ENCODE measurements around the gene ZNF423.

ZNF423 gene

GRCh38 chr16:49852279-49852678 is 3.6 kb downstream of the ZNF423 start:
- DNase-seq (ENCODE audit: low read depth, low spot score) = no peak
- TF ChIP-seq YY1 (IDR thresholded peaks at IDR 0.05; ENCODE audit: insufficient read depth, insufficient read length) (no peak), ZNF274 (IDR thresholded peaks at IDR 0.05; ENCODE audit: low read depth, low read length) (no peak), SUZ12 (IDR thresholded peaks at IDR 0.05; ENCODE audit: extremely low read depth, insufficient read depth, insufficient read length) (no peak)
- Histone ChIP-seq H3K4me1 (ENCODE audit: insufficient read depth, insufficient read length) (peaks cover 5% of the 10 kb centered on the region), H3K9ac (ENCODE audit: insufficient read length, low read depth) (peak overlapping the region; percentile 37), H3K36me3 (ENCODE audit: insufficient read depth, insufficient read length, low read length) (peaks cover 51% of the 10 kb centered on the region), H3K27me3 (ENCODE audit: insufficient read depth, insufficient read length) (no peaks in the 10 kb centered on the region), H3K4me3 (ENCODE audit: insufficient read length, low read depth) (no peak overlapping the region), H3K9me3 (ENCODE audit: insufficient read depth, low read length) (no peaks in the 10 kb centered on the region)

GRCh38 chr16:49851468-49851787 is 4.5 kb downstream of the ZNF423 start:
- no peak overlapping the region for H3K4me3 ChIP-seq (ENCODE audit: insufficient read length, low read depth)
- no peaks in the 10 kb centered on the region for H3K9me3 ChIP-seq (ENCODE audit: insufficient read depth, low read length)
- DNase-seq (ENCODE audit: low read depth, low spot score) = no peak
- peaks cover 12% of the 10 kb centered on the region for H3K4me1 ChIP-seq (ENCODE audit: insufficient read depth, insufficient read length)
- H3K9ac ChIP-seq (ENCODE audit: insufficient read length, low read depth) = no peak overlapping the region
- no peak for TF ChIP-seq ZNF274 (IDR thresholded peaks at IDR 0.05; ENCODE audit: low read depth, low read length)
- no peak for TF ChIP-seq YY1 (IDR thresholded peaks at IDR 0.05; ENCODE audit: insufficient read depth, insufficient read length)
- no peak for TF ChIP-seq SUZ12 (IDR thresholded peaks at IDR 0.05; ENCODE audit: extremely low read depth, insufficient read depth, insufficient read length)
- no peaks in the 10 kb centered on the region for H3K27me3 ChIP-seq (ENCODE audit: insufficient read depth, insufficient read length)
- peaks cover 58% of the 10 kb centered on the region for H3K36me3 ChIP-seq (ENCODE audit: insufficient read depth, insufficient read length, low read length)

GRCh38 chr16:49850558-49851467 is 5.1 kb downstream of the ZNF423 start:
- no peak for DNase-seq (ENCODE audit: low read depth, low spot score)
- H3K4me1 ChIP-seq (ENCODE audit: insufficient read depth, insufficient read length) = peaks cover 12% of the 10 kb centered on the region
- H3K36me3 ChIP-seq (ENCODE audit: insufficient read depth, insufficient read length, low read length) = peaks cover 58% of the 10 kb centered on the region
- H3K9me3 ChIP-seq (ENCODE audit: insufficient read depth, low read length) = no peaks in the 10 kb centered on the region
- H3K4me3 ChIP-seq (ENCODE audit: insufficient read length, low read depth) = no peak overlapping the region
- no peak for TF ChIP-seq SUZ12 (IDR thresholded peaks at IDR 0.05; ENCODE audit: extremely low read depth, insufficient read depth, insufficient read length)
- no peak for TF ChIP-seq ZNF274 (IDR thresholded peaks at IDR 0.05; ENCODE audit: low read depth, low read length)
- TF ChIP-seq YY1 (IDR thresholded peaks at IDR 0.05; ENCODE audit: insufficient read depth, insufficient read length) = no peak
- H3K9ac ChIP-seq (ENCODE audit: insufficient read length, low read depth) = no peak overlapping the region
- no peaks in the 10 kb centered on the region for H3K27me3 ChIP-seq (ENCODE audit: insufficient read depth, insufficient read length)

GRCh38 chr16:49849754-49850108 is 6.2 kb downstream of the ZNF423 start:
- Histone ChIP-seq H3K9ac (ENCODE audit: insufficient read length, low read depth) (no peak overlapping the region), H3K4me3 (ENCODE audit: insufficient read length, low read depth) (no peak overlapping the region), H3K27me3 (ENCODE audit: insufficient read depth, insufficient read length) (no peaks in the 10 kb centered on the region), H3K9me3 (ENCODE audit: insufficient read depth, low read length) (no peaks in the 10 kb centered on the region), H3K36me3 (ENCODE audit: insufficient read depth, insufficient read length, low read length) (peaks cover 58% of the 10 kb centered on the region), H3K4me1 (ENCODE audit: insufficient read depth, insufficient read length) (peaks cover 14% of the 10 kb centered on the region)
- DNase-seq (ENCODE audit: low read depth, low spot score) = no peak
- TF ChIP-seq ZNF274 (IDR thresholded peaks at IDR 0.05; ENCODE audit: low read depth, low read length) (no peak), YY1 (IDR thresholded peaks at IDR 0.05; ENCODE audit: insufficient read depth, insufficient read length) (no peak), SUZ12 (IDR thresholded peaks at IDR 0.05; ENCODE audit: extremely low read depth, insufficient read depth, insufficient read length) (no peak)

- DNase-seq (ENCODE audit: low read depth, low spot score) = no peak
- TF ChIP-seq SUZ12 (IDR thresholded peaks at IDR 0.05; ENCODE audit: extremely low read depth, insufficient read depth, insufficient read length) = no peak
- TF ChIP-seq YY1 (IDR thresholded peaks at IDR 0.05; ENCODE audit: insufficient read depth, insufficient read length) = no peak
- TF ChIP-seq ZNF274 (IDR thresholded peaks at IDR 0.05; ENCODE audit: low read depth, low read length) = no peak
- peaks cover 57% of the 10 kb centered on the region for H3K36me3 ChIP-seq (ENCODE audit: insufficient read depth, insufficient read length, low read length)
- H3K9ac ChIP-seq (ENCODE audit: insufficient read length, low read depth) = no peak overlapping the region
- peaks cover 17% of the 10 kb centered on the region for H3K4me1 ChIP-seq (ENCODE audit: insufficient read depth, insufficient read length)
- H3K9me3 ChIP-seq (ENCODE audit: insufficient read depth, low read length) = no peaks in the 10 kb centered on the region
- H3K27me3 ChIP-seq (ENCODE audit: insufficient read depth, insufficient read length) = no peaks in the 10 kb centered on the region
- H3K4me3 ChIP-seq (ENCODE audit: insufficient read length, low read depth) = no peak overlapping the region
Observed at GRCh38 chr16:49849037-49849753, 6.7 kb downstream of the ZNF423 start.

GRCh38 chr16:49848530-49848929 is 7.4 kb downstream of the ZNF423 start:
- no peaks in the 10 kb centered on the region for H3K27me3 ChIP-seq (ENCODE audit: insufficient read depth, insufficient read length)
- no peak overlapping the region for H3K4me3 ChIP-seq (ENCODE audit: insufficient read length, low read depth)
- H3K36me3 ChIP-seq (ENCODE audit: insufficient read depth, insufficient read length, low read length) = peaks cover 50% of the 10 kb centered on the region
- DNase-seq (ENCODE audit: low read depth, low spot score) = no peak
- H3K4me1 ChIP-seq (ENCODE audit: insufficient read depth, insufficient read length) = peaks cover 17% of the 10 kb centered on the region
- TF ChIP-seq YY1 (IDR thresholded peaks at IDR 0.05; ENCODE audit: insufficient read depth, insufficient read length) = no peak
- no peak for TF ChIP-seq SUZ12 (IDR thresholded peaks at IDR 0.05; ENCODE audit: extremely low read depth, insufficient read depth, insufficient read length)
- no peak for TF ChIP-seq ZNF274 (IDR thresholded peaks at IDR 0.05; ENCODE audit: low read depth, low read length)
- no peaks in the 10 kb centered on the region for H3K9me3 ChIP-seq (ENCODE audit: insufficient read depth, low read length)
- no peak overlapping the region for H3K9ac ChIP-seq (ENCODE audit: insufficient read length, low read depth)

GRCh38 chr16:49846800-49847199 is 9.1 kb downstream of the ZNF423 start:
- no peaks in the 10 kb centered on the region for H3K27me3 ChIP-seq (ENCODE audit: insufficient read depth, insufficient read length)
- H3K9ac ChIP-seq (ENCODE audit: insufficient read length, low read depth) = no peak overlapping the region
- TF ChIP-seq ZNF274 (IDR thresholded peaks at IDR 0.05; ENCODE audit: low read depth, low read length) (no peak), YY1 (IDR thresholded peaks at IDR 0.05; ENCODE audit: insufficient read depth, insufficient read length) (no peak), SUZ12 (IDR thresholded peaks at IDR 0.05; ENCODE audit: extremely low read depth, insufficient read depth, insufficient read length) (no peak)

More at GRCh38 chr16:49846800-49847199, 9.1 kb downstream of the ZNF423 start:
- Histone ChIP-seq H3K4me3 (ENCODE audit: insufficient read length, low read depth) (no peak overlapping the region), H3K36me3 (ENCODE audit: insufficient read depth, insufficient read length, low read length) (peaks cover 42% of the 10 kb centered on the region), H3K9me3 (ENCODE audit: insufficient read depth, low read length) (no peaks in the 10 kb centered on the region), H3K4me1 (ENCODE audit: insufficient read depth, insufficient read length) (peaks cover 17% of the 10 kb centered on the region)
- no peak for DNase-seq (ENCODE audit: low read depth, low spot score)
